ENCODE results near the gene SIK2. TPM values are rescaled to one million over a fixed set of nuclear protein-coding genes. Genes with fewer than 3 reads are reported as not detected.
A peak's percentile ranks its signal among the peaks of the same experiment; 100 is the strongest.
"Not testable (repeated sequence)": the region's sequence is repeated elsewhere in the genome, so short reads cannot be mapped to it uniquely, and the experiment has no call there.

SIK2 gene
- total RNA-seq, 2 donors from 2014 or later, result 16.2 to 21.3 TPM

GRCh38 chr11:111703576-111703975 lies 101.3 kb downstream of the SIK2 start:
- Histone ChIP-seq H3K4me3 (no peak overlapping the region), H3K27ac (no peak overlapping the region), H3K27me3 (no peaks in the 10 kb centered on the region), H3K9me3 (no peaks in the 10 kb centered on the region), H3K9ac (ENCODE audit: low read depth in 2 of 2, low read length in 2 of 2) (no peak overlapping the region), H3K36me3 (peaks cover 4% of the 10 kb centered on the region), H3K4me1 (no peaks in the 10 kb centered on the region)
- intact Hi-C loops (cut with DNase I), result no loop called here
- no peak for TF ChIP-seq CTCF (IDR thresholded peaks at IDR 0.05)
- DNase-seq, result no peak

GRCh38 chr11:111707039-111707690 lies 104.9 kb downstream of the SIK2 start:
- peak; percentile 43 for DNase-seq
- no peak for TF ChIP-seq CTCF (IDR thresholded peaks at IDR 0.05)
- intact Hi-C loops (cut with DNase I), result no loop called here
- Histone ChIP-seq H3K9ac (ENCODE audit: low read depth in 2 of 2, low read length in 2 of 2) (no peak overlapping the region), H3K4me3 (no peak overlapping the region), H3K27ac (no peak overlapping the region), H3K36me3 (peaks cover 4% of the 10 kb centered on the region), H3K9me3 (no peaks in the 10 kb centered on the region), H3K4me1 (no peaks in the 10 kb centered on the region), H3K27me3 (no peaks in the 10 kb centered on the region)

- no peak for TF ChIP-seq CTCF (IDR thresholded peaks at IDR 0.05)
- intact Hi-C loops (cut with DNase I), result no loop called here
- Histone ChIP-seq H3K9me3 (no peaks in the 10 kb centered on the region), H3K9ac (ENCODE audit: low read depth in 2 of 2, low read length in 2 of 2) (no peak overlapping the region), H3K4me1 (no peaks in the 10 kb centered on the region), H3K27ac (no peak overlapping the region), H3K36me3 (peaks cover 4% of the 10 kb centered on the region), H3K4me3 (no peak overlapping the region), H3K27me3 (no peaks in the 10 kb centered on the region)
- no peak for DNase-seq
Measured at GRCh38 chr11:111707691-111708067, 105.4 kb downstream of the SIK2 start.

GRCh38 chr11:111714522-111714921 lies 112.3 kb downstream of the SIK2 start:
- no peaks in the 10 kb centered on the region for H3K9me3 ChIP-seq
- no peak overlapping the region for H3K27ac ChIP-seq
- no peak for TF ChIP-seq CTCF (IDR thresholded peaks at IDR 0.05)
- intact Hi-C loops (cut with DNase I), result loop anchor here (10.0 kb wide), 1 partner anchor 110 kb away; the partner anchor contains the start of gene SIK2
- H3K36me3 ChIP-seq, result no peaks in the 10 kb centered on the region
- no peak overlapping the region for H3K4me3 ChIP-seq
- H3K27me3 ChIP-seq, result no peaks in the 10 kb centered on the region
- DNase-seq, result no peak
- H3K9ac ChIP-seq (ENCODE audit: low read depth in 2 of 2, low read length in 2 of 2), result no peak overlapping the region
- H3K4me1 ChIP-seq, result no peaks in the 10 kb centered on the region

- Histone ChIP-seq H3K27me3 (no peaks in the 10 kb centered on the region), H3K9ac (ENCODE audit: low read depth in 2 of 2, low read length in 2 of 2) (no peak overlapping the region), H3K4me3 (no peak overlapping the region), H3K4me1 (no peaks in the 10 kb centered on the region), H3K27ac (no peak overlapping the region), H3K36me3 (peaks cover 7% of the 10 kb centered on the region), H3K9me3 (no peaks in the 10 kb centered on the region)
- TF ChIP-seq CTCF (IDR thresholded peaks at IDR 0.05), result no peak
- no peak for DNase-seq
- intact Hi-C loops (cut with DNase I), result loop anchor here (10.0 kb wide), 1 partner anchor 110 kb away; the partner anchor contains the start of gene SIK2
Measured at GRCh38 chr11:111715142-111715816, 113.0 kb downstream of the SIK2 start.

GRCh38 chr11:111717660-111718059 lies 115.4 kb downstream of the SIK2 start:
- H3K27me3 ChIP-seq; H3K4me3 ChIP-seq; DNase-seq; H3K9me3 ChIP-seq; H3K4me1 ChIP-seq; H3K9ac ChIP-seq (ENCODE audit: low read depth in 2 of 2, low read length in 2 of 2); H3K27ac ChIP-seq: not testable (repeated sequence)
- H3K36me3 ChIP-seq, result peaks cover 24% of the 10 kb centered on the region
- intact Hi-C loops (cut with DNase I), result loop anchor here (10.0 kb wide), 1 partner anchor 113 kb away; the partner anchor contains the start of gene SIK2

All from colonic mucosa (tissue), 4 donors.